ENCODE measurements around the gene TACC2. TPM values are rescaled to one million over a fixed set of nuclear protein-coding genes. Genes with fewer than 3 reads are reported as not detected.

Gene TACC2
- total and polyA plus RNA-seq, 2 donors (not counting 3 experiments of a cell fraction or from before 2014, with no cell fraction given), result 14.4 to 46.2 TPM

- dilution Hi-C loops (cut with MboI; ENCODE audit: extremely low pct_ligation_motif_present, low sequenced_read_pairs), result no loop called here
- Histone ChIP-seq H3K4me3 (replicated peaks in 1 of 3; ENCODE audit: insufficient read depth in 1 of 3, low read depth in 1 of 3, low read length in 3 of 3) (no peak overlapping the region), H3K36me3 (ENCODE audit: control insufficient read depth in 2 of 2, extremely low read depth in 1 of 2, insufficient read depth in 2 of 2, low read length in 2 of 2) (peaks cover 0 to 3% of the 10 kb centered on the region in 2 experiments), H3K79me2 (ENCODE audit: control insufficient read depth, insufficient read depth, low read length) (no peaks in the 10 kb centered on the region), H3K4me2 (ENCODE audit: insufficient read depth, low read length) (no peak overlapping the region), H3K9me1 (replicated peaks; ENCODE audit: control insufficient read depth, extremely low read depth, insufficient read depth, low read length) (no peaks in the 10 kb centered on the region), H3K27me3 (ENCODE audit: control insufficient read depth in 2 of 2, insufficient read depth in 2 of 2, low read length in 2 of 2) (no peaks in the 10 kb centered on the region), H3K9me3 (replicated peaks; ENCODE audit: control insufficient read depth, insufficient read depth, low read length) (no peaks in the 10 kb centered on the region), H3K4me1 (ENCODE audit: control insufficient read depth, extremely low read depth, insufficient read depth, low read length) (no peaks in the 10 kb centered on the region), H3K27ac (ENCODE audit: insufficient read depth, low read depth, low read length) (no peak overlapping the region), H2AFZ (ENCODE audit: low read depth, low read length) (no peak overlapping the region), H4K20me1 (replicated peaks; ENCODE audit: control insufficient read depth, extremely low read depth, insufficient read depth, low read length) (no peaks in the 10 kb centered on the region), H3K9ac (replicated peaks; ENCODE audit: extremely low read depth, insufficient read depth, low read length) (no peak overlapping the region)
- DNase-seq (ENCODE audit: low read depth, low spot score) (no peak), FAIRE-seq (no peak)
- intact Hi-C loops (cut with micrococcal nuclease), result no loop called here
- ChIA-PET CTCF (interaction anchor here (0.8 to 2.6 kb wide), 5 partner anchors 9 to 307 kb away, joined by 3 to 20 read pairs (median 4); no protein-coding TSS in a partner anchor), POLR2A (no interaction called here)
- no peak for TF ChIP-seq GATA2 (IDR thresholded peaks at IDR 0.05; ENCODE audit: insufficient read depth, insufficient read length, low read depth, low read length)
- TF ChIP-seq FOS (IDR thresholded peaks at IDR 0.05; ENCODE audit: borderline replicate concordance, insufficient read depth, low read length), result no peak
- no peak for TF ChIP-seq POLR2A (IDR thresholded peaks at IDR 0.05; ENCODE audit: low read depth, low read length)
- TF ChIP-seq CTCF (IDR thresholded peaks at IDR 0.05; ENCODE audit: extremely low read depth in 1 of 2, insufficient read depth in 1 of 2, low read depth in 1 of 2, low read length in 2 of 2), result no peak
- TF ChIP-seq MAX (IDR thresholded peaks at IDR 0.05; ENCODE audit: insufficient read depth, insufficient read length), result no peak
- no peak for TF ChIP-seq EZH2 (IDR thresholded peaks at IDR 0.05; ENCODE audit: borderline replicate concordance, low read depth, low read length, severe bottlenecking)
- no peak for TF ChIP-seq MYC (IDR thresholded peaks at IDR 0.05; ENCODE audit: low read depth, low read length)
- TF ChIP-seq POLR2AphosphoS5 (IDR thresholded peaks at IDR 0.05; ENCODE audit: insufficient read depth, low read depth, low read length), result no peak
- TF ChIP-seq JUN (IDR thresholded peaks at IDR 0.05; ENCODE audit: borderline replicate concordance, insufficient read depth, insufficient read length, low read depth), result no peak
- no TSS peak for BruUV-seq (replicated peaks)
Observed at GRCh38 chr10:122258136-122259074, 269.4 kb downstream of the TACC2 start.
